ENCODE measurements around the gene KIF6. TPM values are rescaled to one million over a fixed set of nuclear protein-coding genes. Genes with fewer than 3 reads are reported as not detected.
"Not testable (repeated sequence)": the region's sequence is repeated elsewhere in the genome, so short reads cannot be mapped to it uniquely, and the experiment has no call there.

The KIF6 gene
- total RNA-seq, 1 donor from 2014 or later = 1.5 TPM

- Mint-ChIP-seq H3K4me1 (peaks cover 17% of the 10 kb centered on the region), H3K4me3 (no peak overlapping the region), H3K27me3 (ENCODE audit: low read depth) (no peaks in the 10 kb centered on the region), H3K27ac (ENCODE audit: unreplicated experiment) (no peak overlapping the region), H3K9me3 (peaks cover 3% of the 10 kb centered on the region), H3K36me3 (ENCODE audit: low read depth) (no peaks in the 10 kb centered on the region)
- no peak for DNase-seq (ENCODE audit: low read depth, low spot score)
- no peak for TF ChIP-seq CTCF (conservative IDR thresholded peaks at IDR 0.05)
These were observed 40.3 kb downstream of the KIF6 start for GRCh38 chr6:39684790-39685488.

GRCh38 chr6:39681674-39682121, 43.5 kb downstream of the KIF6 start:
- Mint-ChIP-seq H3K9me3 (peaks cover 3% of the 10 kb centered on the region), H3K4me3 (no peak overlapping the region), H3K4me1 (peaks cover 11% of the 10 kb centered on the region), H3K36me3 (ENCODE audit: low read depth) (no peaks in the 10 kb centered on the region), H3K27me3 (ENCODE audit: low read depth) (no peaks in the 10 kb centered on the region), H3K27ac (ENCODE audit: unreplicated experiment) (no peak overlapping the region)
- no peak for DNase-seq (ENCODE audit: low read depth, low spot score)
- TF ChIP-seq CTCF (conservative IDR thresholded peaks at IDR 0.05) = no peak

GRCh38 chr6:39678914-39679313, 46.3 kb downstream of the KIF6 start:
- peaks cover 6% of the 10 kb centered on the region for H3K9me3 Mint-ChIP-seq
- H3K4me1 Mint-ChIP-seq = no peaks in the 10 kb centered on the region
- H3K27me3 Mint-ChIP-seq (ENCODE audit: low read depth) = no peaks in the 10 kb centered on the region
- DNase-seq (ENCODE audit: low read depth, low spot score) = no peak
- H3K36me3 Mint-ChIP-seq (ENCODE audit: low read depth) = peaks cover 6% of the 10 kb centered on the region
- no peak overlapping the region for H3K27ac Mint-ChIP-seq (ENCODE audit: unreplicated experiment)
- TF ChIP-seq CTCF (conservative IDR thresholded peaks at IDR 0.05) = no peak
- H3K4me3 Mint-ChIP-seq = no peak overlapping the region

GRCh38 chr6:39677318-39677717, 47.9 kb downstream of the KIF6 start:
- Mint-ChIP-seq H3K9me3 (peaks cover 14% of the 10 kb centered on the region), H3K36me3 (ENCODE audit: low read depth) (peaks cover 16% of the 10 kb centered on the region)
- H3K27me3 Mint-ChIP-seq (ENCODE audit: low read depth); H3K27ac Mint-ChIP-seq (ENCODE audit: unreplicated experiment); H3K4me1 Mint-ChIP-seq; H3K4me3 Mint-ChIP-seq; DNase-seq (ENCODE audit: low read depth, low spot score): not testable (repeated sequence)

GRCh38 chr6:39670519-39670918, 54.7 kb downstream of the KIF6 start:
- no peaks in the 10 kb centered on the region for H3K27me3 Mint-ChIP-seq (ENCODE audit: low read depth)
- DNase-seq (ENCODE audit: low read depth, low spot score) = no peak
- peaks cover 16% of the 10 kb centered on the region for H3K4me1 Mint-ChIP-seq
- no peak overlapping the region for H3K27ac Mint-ChIP-seq (ENCODE audit: unreplicated experiment)
- peaks cover 16% of the 10 kb centered on the region for H3K36me3 Mint-ChIP-seq (ENCODE audit: low read depth)
- peaks cover 14% of the 10 kb centered on the region for H3K9me3 Mint-ChIP-seq
- no peak overlapping the region for H3K4me3 Mint-ChIP-seq
- TF ChIP-seq CTCF (conservative IDR thresholded peaks at IDR 0.05) = no peak

- no peak overlapping the region for H3K4me3 Mint-ChIP-seq
- H3K27me3 Mint-ChIP-seq (ENCODE audit: low read depth) = no peaks in the 10 kb centered on the region
- peaks cover 12% of the 10 kb centered on the region for H3K36me3 Mint-ChIP-seq (ENCODE audit: low read depth)
- peaks cover 16% of the 10 kb centered on the region for H3K4me1 Mint-ChIP-seq
- DNase-seq (ENCODE audit: low read depth, low spot score) = no peak
- no peak for TF ChIP-seq CTCF (conservative IDR thresholded peaks at IDR 0.05)
- no peak overlapping the region for H3K27ac Mint-ChIP-seq (ENCODE audit: unreplicated experiment)
- peaks cover 14% of the 10 kb centered on the region for H3K9me3 Mint-ChIP-seq
These were observed 55.2 kb downstream of the KIF6 start for GRCh38 chr6:39669973-39670342.
